Stimulated activated CD4-positive, alpha-beta T cell treated with anti-CD3 and anti-CD28 coated beads, Interleukin-2, amount 100 ng/mL, for 4 hours (primary cell): ENCODE results near the gene ITPR1.

Source experiments
- DNase-seq: peaks from one replicate; pipeline ENCODE4 v3.0.0-alpha.2; 2020; ENCODE audit warnings: low read depth

The ITPR1 gene

DNA sequence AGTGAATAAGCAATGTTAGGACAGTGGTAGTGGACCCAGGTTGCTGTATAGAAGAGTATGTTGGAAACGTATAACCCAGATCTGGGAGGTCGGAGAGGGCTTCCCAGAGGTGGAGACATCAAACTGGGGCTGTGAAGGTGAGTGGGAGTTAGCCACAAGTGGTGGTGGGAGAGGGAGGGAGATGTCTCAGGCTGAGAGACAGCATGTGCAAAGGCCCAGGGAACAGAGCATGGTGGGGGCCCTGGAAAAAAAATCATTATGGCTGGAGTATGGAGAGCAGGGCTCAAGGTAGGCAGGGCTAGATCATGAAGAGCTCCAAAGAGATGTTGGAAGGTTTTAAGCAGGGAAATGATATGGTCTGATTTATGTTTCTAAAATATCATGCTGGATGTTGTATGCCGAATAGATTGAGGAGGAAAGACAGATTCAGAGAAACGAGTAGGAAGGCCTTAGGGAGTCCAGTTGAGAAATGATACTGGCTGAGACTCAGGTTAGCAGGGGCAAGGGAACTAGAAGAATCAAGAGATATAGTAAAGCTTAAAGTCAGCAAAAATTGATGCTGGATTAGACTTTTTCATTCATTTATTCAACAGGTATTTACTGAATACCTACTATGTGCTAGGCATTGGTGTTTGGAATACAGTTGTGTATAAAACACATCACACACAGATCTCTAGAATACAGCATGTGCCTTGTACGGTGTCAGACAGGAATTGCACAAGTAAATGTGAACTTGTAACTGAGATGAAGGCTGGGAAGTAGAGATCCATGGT, 17.0 kb downstream of the ITPR1 start:
- no peak for DNase-seq

DNA sequence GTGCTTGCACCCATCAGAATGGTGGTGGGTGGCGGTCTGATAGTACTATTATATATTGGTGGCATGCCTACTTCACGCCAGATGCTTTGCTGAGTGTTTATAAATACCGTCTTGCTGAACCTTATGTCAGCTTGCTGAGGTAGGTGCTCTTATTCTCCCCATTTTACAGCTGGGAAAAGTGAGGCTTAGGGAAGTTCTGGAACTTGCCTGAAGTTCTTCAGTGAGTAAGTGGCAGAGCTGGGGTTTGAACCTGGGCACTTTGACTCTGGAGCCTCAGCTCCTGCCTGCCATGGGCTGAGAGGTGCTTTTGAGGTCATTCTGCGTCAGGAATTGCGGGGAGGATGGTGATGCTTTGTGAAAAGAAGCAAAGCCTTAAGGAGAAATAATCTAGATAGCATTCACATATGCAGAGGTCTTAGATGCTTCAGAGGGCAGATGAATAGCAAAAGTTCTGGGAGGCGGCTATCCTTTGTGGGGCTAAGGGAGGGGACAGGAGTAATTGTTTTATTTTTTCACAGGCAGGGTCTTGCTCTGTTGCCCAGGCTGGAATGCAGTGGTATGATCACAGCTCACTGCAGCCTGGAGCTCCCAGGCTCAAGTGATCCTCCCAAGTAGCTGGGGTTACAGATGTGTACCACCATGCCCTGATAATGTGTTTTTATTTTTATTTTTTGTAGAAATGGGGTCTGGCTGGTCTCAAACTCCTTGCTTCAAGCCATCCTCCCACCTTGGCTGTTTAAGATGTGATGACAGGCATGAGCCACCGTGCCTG, 18.5 kb downstream of the ITPR1 start:
- DNase-seq, result no peak

DNA sequence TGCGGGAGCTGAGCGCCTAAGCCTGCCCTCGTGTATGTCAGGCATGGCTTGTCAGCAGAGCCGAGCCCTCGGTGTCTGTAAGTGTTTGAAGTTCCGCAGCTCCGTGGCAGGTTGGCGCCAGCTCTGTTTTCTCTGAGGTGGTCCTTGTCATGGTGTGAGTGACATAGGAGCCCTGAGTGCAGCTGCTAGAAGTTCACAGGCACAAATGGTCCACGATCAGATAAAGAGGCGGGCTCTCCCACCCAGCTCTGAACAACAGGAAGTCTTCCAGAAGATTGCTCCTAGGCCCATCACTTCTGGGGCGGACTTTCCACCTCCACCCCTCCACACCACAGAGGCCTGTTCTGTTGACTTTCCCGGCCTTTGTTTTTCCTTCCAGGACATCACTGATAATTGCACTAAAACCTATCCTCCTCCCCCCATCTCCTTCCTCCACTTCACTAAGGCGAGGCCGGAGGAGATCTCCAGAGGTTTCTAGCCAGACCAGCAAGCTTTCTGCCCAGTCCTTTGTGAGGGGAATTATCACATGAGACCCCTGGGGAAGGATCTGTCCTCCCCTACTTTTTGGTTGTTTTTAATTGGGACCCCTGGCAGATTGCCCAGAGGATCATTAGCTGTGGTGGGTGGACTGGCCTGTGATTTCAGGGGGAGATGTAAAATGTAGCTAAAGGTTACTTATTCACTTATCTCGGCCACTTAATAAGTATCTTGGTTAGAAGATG, 19.9 kb downstream of the ITPR1 start:
- DNase-seq, result no peak

DNA sequence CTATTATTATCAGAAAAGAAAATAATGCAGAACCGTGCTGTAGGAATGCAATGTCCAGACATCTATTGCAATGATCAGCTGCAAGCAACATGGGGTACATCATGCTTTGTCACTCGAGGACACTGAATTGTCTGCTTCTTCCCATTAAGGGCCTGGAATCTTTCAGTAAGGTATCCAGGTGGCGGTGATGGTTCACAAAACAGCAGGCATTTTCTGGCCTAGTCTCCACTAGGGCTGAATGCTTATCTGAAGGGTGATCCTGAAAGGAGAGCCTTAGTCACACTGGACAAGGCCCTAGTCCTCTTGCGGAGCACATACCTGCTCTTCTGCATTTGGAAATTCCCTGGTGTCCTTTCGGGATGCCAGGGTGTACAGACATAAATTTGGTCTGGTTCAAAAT, 21.2 kb downstream of the ITPR1 start:
- no peak for DNase-seq

DNA sequence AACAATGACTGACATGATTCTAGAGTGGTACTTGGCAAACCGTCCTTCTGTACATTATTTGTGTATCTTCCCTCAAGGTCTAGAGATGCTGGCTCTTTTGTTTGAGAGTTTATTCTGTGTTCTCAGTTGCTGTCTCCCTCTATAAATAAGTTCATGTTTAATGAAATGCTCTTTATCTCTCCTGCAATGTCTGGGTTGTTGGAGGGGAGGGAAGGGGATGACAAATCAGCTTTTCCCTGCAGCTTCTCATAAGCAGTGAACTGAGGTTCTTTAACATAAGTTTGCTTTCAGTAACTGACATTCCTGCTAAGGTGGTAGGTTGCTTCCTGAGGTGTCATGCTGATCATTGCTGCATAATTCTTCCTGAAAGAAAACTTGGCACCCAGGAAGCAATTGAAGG, 21.8 kb downstream of the ITPR1 start:
- no peak for DNase-seq

DNA sequence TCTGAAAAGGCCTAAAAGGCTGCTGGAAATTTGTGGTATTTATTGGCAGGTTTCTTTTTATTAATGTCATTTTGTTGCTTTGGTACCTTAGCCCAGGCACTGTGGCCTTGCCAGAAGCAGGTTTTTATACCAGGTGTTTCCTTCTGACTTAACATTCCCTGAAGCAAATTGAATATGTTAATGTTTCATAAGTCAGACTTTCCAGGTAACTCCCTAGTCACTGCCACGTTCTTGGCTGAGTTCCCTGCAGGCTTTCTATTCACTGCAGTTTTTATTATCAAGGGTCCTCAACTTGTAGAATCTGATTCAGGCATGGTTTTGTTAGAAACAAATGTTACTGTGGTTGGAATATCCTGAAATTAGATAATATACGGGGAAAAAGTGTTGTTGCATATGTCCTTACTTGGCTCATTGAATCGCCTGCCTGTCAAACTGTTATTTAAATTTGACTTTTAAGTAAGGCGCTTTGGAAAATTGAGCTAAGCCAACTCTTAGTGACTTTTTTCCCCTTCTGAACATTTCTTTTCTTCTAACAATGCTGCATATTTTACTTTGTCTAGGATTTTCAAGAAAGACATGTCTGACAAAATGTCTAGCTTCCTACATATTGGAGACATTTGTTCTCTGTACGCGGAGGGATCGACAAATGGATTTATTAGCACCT, 22.9 kb downstream of the ITPR1 start:
- DNase-seq, result no peak

DNA sequence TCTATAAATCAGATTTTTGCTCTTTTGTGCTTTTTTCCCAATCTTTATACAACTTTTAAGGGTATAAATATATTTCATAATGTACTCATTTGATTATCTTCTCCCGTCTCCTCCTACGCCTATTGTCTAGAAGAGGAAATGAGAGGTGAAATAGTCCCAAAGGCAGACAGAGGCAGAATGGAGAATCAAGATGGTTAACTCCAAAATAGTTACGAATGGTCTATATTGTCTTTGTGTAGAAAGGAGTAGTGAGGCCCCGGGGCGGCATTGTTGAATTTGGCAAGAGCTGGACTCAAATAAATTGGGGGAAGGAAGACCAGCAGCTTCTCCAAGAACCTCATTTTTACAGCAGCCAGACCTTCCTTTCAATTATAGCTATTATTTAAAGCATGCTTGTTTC, 23.9 kb downstream of the ITPR1 start:
- DNase-seq, result no peak

DNA sequence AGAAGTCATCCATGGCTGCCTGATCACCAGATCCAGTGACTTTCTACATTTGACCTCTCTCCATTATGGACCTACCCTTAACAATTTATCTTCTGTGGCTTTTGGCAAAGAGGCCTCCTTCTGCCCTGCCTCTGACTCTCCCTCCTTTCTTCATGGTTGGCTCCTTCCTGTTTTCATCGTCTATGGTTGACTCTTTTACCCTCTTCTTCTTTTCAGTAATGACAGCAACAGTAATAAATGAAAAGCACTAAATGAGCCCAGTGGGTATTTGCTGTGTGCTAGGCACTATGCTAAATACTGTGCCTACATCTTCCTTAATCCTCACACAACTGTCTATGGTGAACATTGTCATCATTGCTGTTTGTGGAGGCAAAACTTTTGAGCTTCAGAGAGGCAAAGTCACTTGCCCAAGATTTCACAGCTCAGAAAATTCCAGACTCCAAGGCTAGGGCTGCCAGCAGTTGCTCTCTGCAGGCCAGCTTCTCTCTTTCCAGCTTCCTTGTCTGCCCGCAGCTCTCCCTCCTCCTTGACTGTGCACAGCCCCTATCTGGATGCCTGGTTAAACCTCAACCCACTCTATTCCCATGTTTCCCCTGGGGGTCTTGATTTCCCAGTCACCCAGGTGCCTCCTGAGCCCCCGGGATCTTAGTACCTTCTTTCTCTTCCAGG, 24.6 kb downstream of the ITPR1 start:
- no peak for DNase-seq

DNA sequence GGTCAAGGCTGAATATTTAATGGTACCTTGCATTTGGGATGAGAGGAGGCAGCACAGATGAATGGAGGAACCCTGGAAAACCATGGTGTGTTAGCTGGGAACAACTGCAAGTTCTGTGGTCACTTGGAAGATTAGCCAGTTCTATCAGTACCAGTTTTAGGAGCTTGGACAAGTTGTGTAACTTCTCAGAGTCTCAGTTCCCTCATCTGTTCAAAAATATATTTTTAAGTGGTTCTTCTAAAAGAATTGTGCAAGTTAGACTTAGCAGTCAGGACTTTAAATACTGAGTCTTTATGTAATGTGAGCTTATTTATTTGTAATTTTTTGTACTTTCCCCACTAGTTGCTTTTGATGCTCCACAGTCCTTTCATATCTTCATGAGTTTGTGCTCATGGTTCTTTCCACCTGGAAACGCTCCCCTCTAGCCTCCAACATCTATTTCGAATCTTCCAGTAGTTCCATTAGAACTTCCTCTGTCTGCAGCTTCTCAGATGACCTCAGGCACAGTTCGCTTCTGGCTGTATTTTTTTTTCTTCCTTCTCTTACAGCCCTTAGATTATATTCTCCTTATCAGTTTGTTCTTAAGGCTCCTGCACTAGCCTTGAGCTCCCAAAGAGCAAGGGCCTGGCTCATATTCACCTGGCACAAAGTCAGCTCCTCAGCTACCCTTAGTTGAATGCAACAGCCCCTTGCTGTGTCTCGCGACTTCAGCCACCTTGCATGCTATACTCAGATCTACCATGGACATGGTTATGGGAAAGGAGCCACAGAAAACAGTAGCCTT, 27.1 kb downstream of the ITPR1 start:
- DNase-seq, result no peak

DNA sequence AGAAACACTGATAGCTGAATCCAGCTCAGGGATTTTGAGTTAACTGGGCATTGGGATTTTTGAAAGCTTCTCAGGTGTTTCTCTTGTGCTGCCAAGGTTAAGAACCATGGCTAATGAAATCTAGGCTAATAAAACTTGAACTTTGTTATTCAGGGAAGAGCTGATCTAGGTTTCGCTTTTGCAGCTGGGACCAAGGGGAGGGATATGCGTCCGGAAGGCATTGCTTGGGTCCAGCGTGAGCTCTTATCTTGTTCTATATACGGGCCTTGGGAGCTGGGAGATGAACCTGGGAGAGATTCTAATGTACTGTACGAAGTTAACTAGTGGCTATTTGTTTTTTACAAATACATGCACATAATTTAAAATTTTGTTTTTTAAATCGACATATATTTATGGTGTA, 29.8 kb downstream of the ITPR1 start:
- no peak for DNase-seq

DNA sequence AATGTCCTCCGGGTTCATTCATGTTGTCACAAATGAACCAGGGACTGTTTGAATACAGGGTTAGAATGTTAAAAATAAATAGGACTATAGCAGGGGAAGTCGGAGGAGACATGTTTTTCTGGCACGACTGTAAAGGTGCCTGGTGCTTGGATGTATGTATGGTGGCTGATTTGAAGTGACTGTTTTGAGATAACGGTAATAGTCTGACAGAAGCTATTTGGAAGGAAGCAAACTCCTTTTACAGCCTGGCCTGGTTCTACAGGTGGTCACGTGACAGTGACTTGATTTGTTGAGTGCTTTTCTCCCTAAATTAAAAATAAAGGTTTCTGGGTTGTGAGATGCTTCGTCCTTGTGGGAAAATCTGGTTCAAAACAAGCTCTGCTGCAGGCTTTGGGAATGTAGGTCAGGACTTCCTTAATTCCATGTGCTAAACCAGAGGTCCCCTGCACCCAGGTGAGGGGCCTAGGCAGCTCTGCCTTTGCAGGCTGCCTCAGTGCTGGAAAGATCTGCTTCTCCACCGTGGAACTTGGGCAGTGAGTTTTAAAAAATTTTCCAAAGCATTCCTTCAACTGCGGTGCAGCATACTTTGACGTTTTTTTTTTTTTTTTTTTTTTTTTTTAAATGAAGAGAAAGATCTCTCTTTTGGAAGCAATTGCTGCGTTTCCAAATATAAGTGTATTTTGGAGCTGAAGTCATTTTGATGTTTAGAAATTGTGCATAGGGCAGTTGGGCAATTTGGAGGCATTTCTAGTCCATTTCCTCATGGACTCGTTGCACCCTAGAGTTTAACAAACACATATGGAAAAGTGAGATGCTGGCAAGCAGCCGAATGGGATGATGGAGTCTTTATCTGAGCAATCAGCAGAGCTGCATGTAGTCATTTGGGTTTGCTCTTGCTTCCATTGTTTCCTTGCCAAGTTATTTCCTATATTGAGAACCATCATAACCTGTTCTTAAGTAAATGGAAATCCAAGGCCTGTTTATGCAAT, 30.9 kb downstream of the ITPR1 start:
- DNase-seq, result no peak

DNA sequence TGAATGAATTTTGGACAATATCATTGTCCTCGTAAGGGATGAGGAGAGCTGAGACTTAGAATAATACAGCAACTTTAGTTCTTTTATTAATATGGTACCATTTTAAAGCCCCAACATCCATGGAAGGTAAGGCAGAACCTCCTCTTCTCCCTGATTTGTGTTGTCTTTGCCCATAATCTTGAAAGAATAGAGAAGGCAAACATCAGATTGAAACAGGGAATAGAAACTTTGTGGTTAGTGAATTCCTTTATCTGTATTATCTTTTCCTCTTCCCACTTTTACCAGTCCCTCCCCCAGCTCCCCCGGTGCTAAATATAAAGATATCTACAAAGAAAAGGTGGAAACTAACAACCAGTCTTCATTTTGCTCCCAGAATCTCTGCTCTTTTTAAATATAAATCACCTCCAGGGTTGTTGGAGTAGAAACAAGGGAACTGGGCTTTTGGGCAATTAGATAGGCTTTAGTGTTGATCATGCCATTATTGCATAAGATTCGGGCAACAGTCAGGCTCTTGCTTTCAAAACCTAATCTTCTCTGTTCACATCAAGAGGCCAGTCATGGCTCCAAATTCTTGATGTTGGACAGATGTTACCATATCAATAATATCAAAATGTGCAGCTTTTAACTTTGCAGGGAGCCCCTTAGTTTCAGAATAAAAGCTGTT, 32.5 kb downstream of the ITPR1 start:
- DNase-seq, result no peak

DNA sequence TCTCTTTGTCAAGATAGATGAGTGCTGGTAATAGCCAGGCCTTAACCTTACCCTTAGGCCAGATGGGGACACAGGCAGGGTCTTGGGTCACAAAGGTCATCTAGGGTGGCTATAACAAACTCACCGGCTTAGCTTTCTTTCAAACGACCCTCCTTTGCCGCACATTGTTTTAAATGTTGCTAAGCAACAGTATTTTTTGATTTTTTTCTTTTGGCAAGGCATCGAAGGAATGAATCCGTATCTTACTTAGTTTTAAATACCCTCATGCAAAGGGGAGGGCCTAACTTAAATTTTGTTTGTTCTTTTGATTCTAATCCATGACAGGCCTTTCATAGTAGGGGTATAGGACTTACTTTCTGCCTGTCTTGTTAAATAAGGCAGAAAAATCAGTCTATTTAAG, 35.2 kb downstream of the ITPR1 start:
- no peak for DNase-seq

DNA sequence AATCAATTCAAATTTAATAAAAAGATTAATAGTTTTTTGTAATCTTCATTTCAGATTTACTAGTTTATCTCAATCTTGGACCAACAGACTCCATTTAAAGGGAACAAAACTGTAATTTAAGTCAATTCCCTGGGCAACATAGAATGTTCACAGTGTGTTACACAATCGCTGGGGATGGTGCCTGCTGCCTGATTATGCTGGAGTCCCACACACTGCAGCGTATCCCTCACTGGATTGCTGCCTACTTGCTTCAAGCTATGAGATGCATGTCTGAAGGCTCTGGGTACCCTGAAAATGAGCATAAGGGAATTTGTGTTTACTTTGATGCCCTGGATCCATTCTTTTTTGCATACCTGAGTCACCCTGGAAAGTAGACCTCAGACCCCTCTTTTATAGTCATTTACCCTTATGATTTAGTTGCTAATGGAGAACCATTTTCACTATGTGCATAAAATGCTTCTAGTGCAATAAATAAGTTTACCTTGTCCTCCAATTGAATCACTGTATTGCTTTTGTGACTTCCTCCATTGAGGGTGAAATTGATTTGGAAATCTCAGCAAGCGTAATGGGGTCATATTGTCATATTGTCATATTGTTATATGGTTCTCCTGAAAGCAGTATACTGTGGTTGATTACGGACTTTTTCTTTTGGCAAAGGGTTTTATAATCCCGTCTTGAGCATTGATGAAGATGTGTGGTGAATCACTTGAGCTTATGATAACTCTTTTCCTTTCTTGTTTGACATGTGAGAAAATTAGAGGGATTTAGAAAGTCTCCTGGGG, 35.9 kb downstream of the ITPR1 start:
- DNase-seq, result no peak

DNA sequence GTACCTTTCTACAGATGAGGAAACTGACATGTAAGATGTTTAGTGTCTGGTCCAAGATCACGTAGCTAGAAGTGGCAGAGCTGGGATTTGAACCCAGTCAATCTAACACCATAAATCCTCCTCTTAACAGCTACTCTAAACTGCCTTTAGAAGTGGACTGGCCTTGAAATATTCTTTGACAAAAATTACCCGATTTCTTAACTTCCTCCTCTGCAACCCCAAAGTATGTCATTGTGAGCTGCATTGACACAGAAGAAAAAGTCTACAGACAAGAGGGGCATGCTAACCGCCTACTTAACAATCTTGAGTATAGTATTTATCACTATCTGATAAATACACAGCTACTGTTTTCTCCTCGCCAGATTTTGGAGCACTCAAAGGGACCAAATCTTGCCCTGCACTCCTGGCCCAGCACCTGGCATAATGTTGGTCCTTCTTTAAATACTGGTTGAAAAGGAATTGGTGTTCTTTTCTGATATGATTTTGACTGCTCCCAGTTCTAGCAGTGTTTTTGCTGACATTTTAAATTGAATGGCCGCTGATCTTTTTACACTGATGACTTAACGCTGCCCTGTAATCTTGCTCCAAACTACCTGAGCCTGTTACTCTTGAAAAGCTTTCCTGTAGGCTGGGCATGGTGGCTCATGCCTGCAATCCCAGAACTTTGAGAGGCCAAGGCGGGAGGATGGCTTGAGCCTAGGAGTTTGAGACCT, 36.9 kb downstream of the ITPR1 start:
- no peak for DNase-seq

DNA sequence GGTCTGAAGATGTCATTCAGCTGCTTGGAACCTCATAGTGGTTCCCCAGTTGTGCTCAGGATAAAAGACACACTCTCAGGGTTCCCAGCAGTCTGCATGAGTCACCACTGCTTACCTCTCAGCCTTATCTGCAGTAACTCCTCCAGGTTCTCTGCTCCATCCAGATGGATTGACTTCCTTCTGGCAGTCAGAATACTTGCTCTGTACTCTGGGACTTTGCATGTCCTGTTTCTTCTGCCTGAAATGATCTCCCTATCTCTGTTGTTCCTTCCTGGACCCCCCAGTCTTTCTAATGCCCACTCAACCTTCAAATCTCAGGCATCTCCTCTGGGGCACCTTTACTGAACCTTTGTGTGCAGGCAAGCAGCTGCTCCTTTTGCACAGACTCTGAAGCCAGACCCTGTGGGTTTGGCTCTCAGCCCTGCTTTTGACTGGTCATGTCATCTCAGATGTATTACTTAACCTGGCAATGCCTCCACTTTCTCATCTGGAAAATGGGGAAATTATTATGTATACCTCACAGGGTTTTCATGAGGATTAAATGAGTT, 38.4 kb downstream of the ITPR1 start:
- no peak for DNase-seq

DNA sequence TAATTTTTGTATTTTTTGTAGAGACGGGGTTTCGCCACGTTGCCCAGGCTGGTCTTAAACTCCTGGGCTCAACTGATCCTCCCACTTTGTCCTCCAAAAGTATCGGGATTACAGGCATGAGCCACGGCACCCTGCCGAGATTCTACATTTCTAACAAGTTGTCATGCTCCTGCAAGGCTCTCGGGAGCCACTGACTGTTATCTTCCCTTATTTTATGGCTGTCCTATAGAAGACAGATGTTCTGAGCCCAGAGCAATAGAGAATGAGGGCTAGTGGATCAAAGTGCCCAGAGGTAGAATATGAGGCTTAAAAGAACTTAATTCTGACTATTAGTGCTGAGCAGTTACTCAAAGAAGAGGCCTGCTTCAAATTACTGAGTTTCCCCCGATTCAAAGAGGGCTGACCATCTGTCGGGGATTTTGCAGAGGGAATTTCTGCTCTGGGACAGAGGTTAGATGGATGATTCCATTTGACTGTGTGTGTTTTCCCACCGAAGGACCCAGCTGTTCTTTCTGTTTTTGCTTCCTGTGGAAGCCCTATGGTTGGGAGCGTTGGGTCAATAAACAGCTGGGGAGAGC, 39.5 kb downstream of the ITPR1 start:
- DNase-seq, result no peak
